Neural progenitor cell (in vitro differentiated cells): Measurements from ENCODE around the gene PRR33. TPM values are rescaled to one million over a fixed set of nuclear protein-coding genes. Genes with fewer than 3 reads are reported as not detected.

Experiments used
- DNase-seq: peaks from one replicate; pipeline ENCODE4 v3.0.0-alpha.2; 2016; ENCODE audit warnings: low spot score
- H2AFZ ChIP-seq: fragments of 200-600 bp; sonication (generic); replicated peaks from 2 replicates; pipeline ENCODE4 v1.6.1; 2016; ENCODE audit warnings: antibody characterized with exemption
- H3F3A ChIP-seq: fragments of 200-600 bp; sonication (generic); 2 replicates; pipeline ENCODE4 v1.6.1; 2016; ENCODE audit warnings: antibody characterized with exemption, low read depth
- H3K27ac ChIP-seq: fragments of 200-600 bp; sonication (generic); 2 replicates; pipeline ENCODE4 v1.5.1; 2016; ENCODE audit warnings: mild to moderate bottlenecking
- H3K27me3 ChIP-seq: fragments of 200-600 bp; sonication (generic); 2 replicates; pipeline ENCODE4 v1.6.1; 2016; ENCODE audit warnings: mild to moderate bottlenecking, moderate library complexity
- H3K36me3 ChIP-seq: fragments of 200-600 bp; sonication (generic); 2 replicates; pipeline ENCODE4 v1.5.1; 2016
- H3K4me1 ChIP-seq: fragments of 200-600 bp; sonication (generic); 2 replicates; pipeline ENCODE4 v1.6.1; 2016; ENCODE audit warnings: mixed run types
- H3K4me2 ChIP-seq: fragments of 200-600 bp; sonication (generic); 2 replicates; pipeline ENCODE4 v1.6.1; 2016
- H3K4me3 ChIP-seq: fragments of 200-600 bp; sonication (generic); 2 replicates; pipeline ENCODE4 v1.5.1; 2016
- H3K79me2 ChIP-seq: fragments of 200-600 bp; sonication (generic); 2 replicates; pipeline ENCODE4 v1.6.1; 2016; ENCODE audit warnings: low read depth
- H3K9ac ChIP-seq: fragments of 200-600 bp; sonication (generic); 2 replicates; pipeline ENCODE4 v1.6.1; 2016
- H3K9me3 ChIP-seq: fragments of 200-600 bp; sonication (generic); 2 replicates; pipeline ENCODE4 v1.5.1; 2016; ENCODE audit warnings: low read depth
- H4K20me1 ChIP-seq: fragments of 200-600 bp; sonication (generic); 2 replicates; pipeline ENCODE4 v1.6.1; 2016; ENCODE audit warnings: low read depth
- H3K27ac Mint-ChIP-seq: 3 replicates; pipeline ENCODE4 v1.8.0; 2021; ENCODE audit warnings: mixed read lengths
- H3K27me3 Mint-ChIP-seq: 2 replicates; pipeline ENCODE4 v1.8.0; 2022; ENCODE audit warnings: low read depth, mild to moderate bottlenecking, inconsistent platforms, moderate library complexity, mixed read lengths; ENCODE audit not compliant: insufficient read depth
- H3K36me3 Mint-ChIP-seq: 3 replicates; pipeline ENCODE4 v1.8.0; 2021; ENCODE audit warnings: mixed read lengths
- H3K4me1 Mint-ChIP-seq: 3 replicates; pipeline ENCODE4 v1.8.0; 2021; ENCODE audit warnings: mixed read lengths
- H3K4me3 Mint-ChIP-seq: 3 replicates; pipeline ENCODE4 v1.8.0; 2021; ENCODE audit warnings: mild to moderate bottlenecking, moderate library complexity, mixed read lengths
- H3K9me3 Mint-ChIP-seq: 3 replicates; pipeline ENCODE4 v1.8.0; 2020; ENCODE audit warnings: mixed read lengths
- CTCF ChIP-seq: fragments of 200-600 bp; sonication (generic); IDR thresholded peaks from 2 replicates; pipeline ENCODE4 v1.5.1; 2017; ENCODE audit warnings: antibody characterized with exemption, mild to moderate bottlenecking
- EZH2 ChIP-seq: fragments of 200-600 bp; sonication (generic); IDR thresholded peaks from 2 replicates; pipeline ENCODE4 v1.6.1; 2017; ENCODE audit warnings: antibody characterized with exemption, mild to moderate bottlenecking, moderate library complexity
- EZH2phosphoT487 ChIP-seq: fragments of 200-600 bp; sonication (generic); IDR thresholded peaks from 2 replicates; pipeline ENCODE4 v1.6.1; 2017; ENCODE audit warnings: antibody characterized with exemption
- total RNA-seq: library from RNA; depleted of rRNA; stranded (reverse); fragments of >200 nt; gene quantifications from 2 replicates; pipeline ENCODE4 v1.2.3, GENCODE V29; 2015; ENCODE audit warnings: low replicate concordance

PRR33 gene
- total RNA-seq, 1 donor from 2014 or later = not detected

DNA sequence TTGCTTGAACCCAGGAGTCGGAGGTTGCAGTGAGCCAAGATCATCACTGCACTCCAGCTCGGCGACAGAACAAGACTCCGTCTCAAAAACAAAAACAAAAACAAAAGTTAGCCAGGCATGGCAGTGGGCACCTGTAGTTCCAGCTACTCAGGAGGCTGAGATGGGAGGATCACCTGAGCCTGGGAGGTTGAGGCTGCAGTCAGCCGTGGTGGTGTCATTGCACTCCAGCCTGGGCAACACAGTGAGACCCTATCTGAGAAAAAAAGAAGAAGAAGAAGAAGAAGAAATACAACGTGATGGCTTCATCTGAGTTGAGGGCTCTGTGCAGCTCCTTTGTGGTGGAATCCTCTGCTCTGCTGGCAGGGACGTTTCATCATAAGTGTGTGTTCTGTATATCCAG, 17.8 kb upstream of the PRR33 start:
- H3K4me2 ChIP-seq = no peak overlapping the region
- Mint-ChIP-seq H3K4me1 (peaks cover 13% of the 10 kb centered on the region), H3K4me3 (no peak overlapping the region), H3K9me3 (peaks cover 1% of the 10 kb centered on the region), H3K27me3 (peaks cover 6% of the 10 kb centered on the region), H3K36me3 (no peaks in the 10 kb centered on the region), H3K27ac (no peak overlapping the region)
- H2AFZ ChIP-seq = no peak overlapping the region
- no peaks in the 10 kb centered on the region for H4K20me1 ChIP-seq
- no peaks in the 10 kb centered on the region for H3K79me2 ChIP-seq
- no peak for DNase-seq
- H3K9ac ChIP-seq = no peak overlapping the region
- no peak overlapping the region for H3K27ac ChIP-seq
- no peak for TF ChIP-seq EZH2
- TF ChIP-seq CTCF = no peak
- no peak for TF ChIP-seq EZH2phosphoT487
- no peaks in the 10 kb centered on the region for H3K27me3 ChIP-seq
- H3K9me3 ChIP-seq = no peaks in the 10 kb centered on the region
- no peaks in the 10 kb centered on the region for H3K36me3 ChIP-seq
- H3K4me1 ChIP-seq = peaks cover 6% of the 10 kb centered on the region
- no peak overlapping the region for H3K4me3 ChIP-seq
- H3F3A ChIP-seq = no peaks in the 10 kb centered on the region

GRCh38 chr11:1908618-1909017, 16.9 kb upstream of the PRR33 start:
- Histone ChIP-seq H4K20me1 (no peaks in the 10 kb centered on the region), H3K36me3 (no peaks in the 10 kb centered on the region), H3K4me1 (peaks cover 6% of the 10 kb centered on the region), H3K27ac (no peak overlapping the region), H3K4me2 (no peak overlapping the region), H3K9ac (no peak overlapping the region), H2AFZ (no peak overlapping the region), H3F3A (no peaks in the 10 kb centered on the region), H3K79me2 (no peaks in the 10 kb centered on the region), H3K4me3 (no peak overlapping the region), H3K27me3 (no peaks in the 10 kb centered on the region), H3K9me3 (no peaks in the 10 kb centered on the region)
- TF ChIP-seq EZH2 (no peak), CTCF (no peak), EZH2phosphoT487 (no peak)
- Mint-ChIP-seq H3K4me1 (peaks cover 10% of the 10 kb centered on the region), H3K4me3 (no peak overlapping the region), H3K27me3 (peaks cover 4% of the 10 kb centered on the region), H3K27ac (no peak overlapping the region), H3K9me3 (no peaks in the 10 kb centered on the region), H3K36me3 (no peaks in the 10 kb centered on the region)
- DNase-seq = no peak

DNA sequence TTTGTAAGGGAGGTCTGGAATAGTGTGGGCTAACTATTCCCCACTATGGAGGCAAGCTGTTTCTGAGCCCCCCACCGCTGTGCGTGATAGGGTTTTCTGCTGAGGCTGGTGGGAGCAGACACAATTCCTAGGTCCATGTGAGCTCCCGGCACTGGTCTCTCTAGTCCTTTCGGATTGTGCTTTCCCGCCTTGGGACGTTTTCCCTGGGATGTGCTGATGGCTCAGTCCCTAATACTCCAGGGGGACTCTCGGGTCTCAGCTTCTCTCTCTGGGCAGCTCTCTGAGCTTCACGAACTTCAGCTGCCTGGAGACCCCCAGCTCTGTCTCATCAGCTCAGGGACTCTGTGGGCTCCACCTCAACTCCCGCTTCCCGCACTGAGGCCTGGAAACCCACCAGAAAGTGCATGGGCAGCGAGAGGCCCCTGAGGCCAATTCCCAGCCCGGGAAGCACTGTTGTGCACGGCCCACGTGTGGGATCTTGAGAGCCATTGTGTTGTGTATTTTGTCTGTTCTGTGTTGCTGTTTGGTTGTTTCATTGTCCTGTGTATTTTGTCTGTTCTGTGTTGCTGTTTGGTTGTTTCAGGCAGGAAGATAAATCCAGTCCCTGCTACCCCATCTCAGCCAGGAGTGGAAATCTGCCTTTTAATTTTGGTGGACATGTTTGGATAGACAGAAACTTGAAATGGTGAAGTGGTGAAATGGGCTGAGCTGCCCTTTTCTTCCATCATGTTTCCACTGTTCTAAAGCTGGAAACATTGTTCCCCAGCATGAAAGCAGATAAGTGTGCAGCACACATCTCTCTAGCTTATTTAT, 15.1 kb upstream of the PRR33 start:
- no peak overlapping the region for H3K4me2 ChIP-seq
- no peak for DNase-seq
- H2AFZ ChIP-seq = peak overlapping the region; percentile 88

More for the DNA sequence above, 15.1 kb upstream of the PRR33 start:
- H3K27me3 Mint-ChIP-seq = peaks cover 3% of the 10 kb centered on the region
- H3K27me3 ChIP-seq = no peaks in the 10 kb centered on the region
- no peaks in the 10 kb centered on the region for H3K79me2 ChIP-seq
- H3K9me3 ChIP-seq = no peaks in the 10 kb centered on the region
- H3K4me1 ChIP-seq = peaks cover 6% of the 10 kb centered on the region
- no peaks in the 10 kb centered on the region for H3K36me3 Mint-ChIP-seq
- no peak for TF ChIP-seq EZH2phosphoT487
- TF ChIP-seq CTCF = no peak
- no peak for TF ChIP-seq EZH2
- peaks cover 10% of the 10 kb centered on the region for H3K4me1 Mint-ChIP-seq
- H3K27ac ChIP-seq = no peak overlapping the region
- H3K36me3 ChIP-seq = no peaks in the 10 kb centered on the region
- no peaks in the 10 kb centered on the region for H3K9me3 Mint-ChIP-seq
- H3K9ac ChIP-seq = no peak overlapping the region
- H3K4me3 ChIP-seq = no peak overlapping the region
- H3K4me3 Mint-ChIP-seq = no peak overlapping the region
- H4K20me1 ChIP-seq = no peaks in the 10 kb centered on the region
- H3K27ac Mint-ChIP-seq = no peak overlapping the region
- H3F3A ChIP-seq = no peaks in the 10 kb centered on the region
